Astrocyte of the cerebellum (primary cell): Measurements from ENCODE around the gene WFS1.

Source experiments
- DNase-seq: peaks from one replicate; pipeline ENCODE4 v3.0.0-alpha.2; 2011; ENCODE audit warnings: low read depth
- H3K4me3 ChIP-seq: 2 replicates; pipeline ENCODE4 v1.5.1; 2011; ENCODE audit warnings: mild to moderate bottlenecking, low read depth, low read length, moderate library complexity
- in situ Hi-C: cut with HindIII; loops from 2 replicates; pipeline ENCODE4 v1.10.0; 2017; ENCODE audit warnings: low sequenced_read_pairs
- TF ChIP-seq, protein P1 (sequence below): IDR thresholded peaks from 2 replicates; pipeline ENCODE4 v1.5.1; 2012; ENCODE audit warnings: low read length, low read depth, moderate library complexity, mild to moderate bottlenecking; ENCODE audit errors: missing control alignments

Gene WFS1

DNA sequence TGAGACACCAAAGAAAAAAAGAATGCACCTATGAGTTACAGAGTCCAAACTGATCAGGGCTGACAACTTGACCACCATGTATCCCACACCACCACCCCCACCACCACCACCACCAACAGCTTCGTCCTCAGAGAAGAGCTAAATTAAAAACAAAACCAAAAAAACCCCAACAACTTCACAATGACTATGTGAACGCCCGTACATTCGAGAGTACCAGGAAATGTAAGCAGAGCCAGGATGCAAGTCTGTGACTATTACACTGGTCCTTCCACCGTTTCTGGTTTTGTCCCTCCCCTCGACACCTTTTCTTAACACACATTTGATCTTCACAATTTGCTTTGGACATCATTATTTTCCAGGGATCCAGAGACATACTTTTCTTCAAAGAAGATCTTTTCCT is 51.0 kb downstream of the WFS1 start:
- no peak for DNase-seq
- TF ChIP-seq, protein P1, sequence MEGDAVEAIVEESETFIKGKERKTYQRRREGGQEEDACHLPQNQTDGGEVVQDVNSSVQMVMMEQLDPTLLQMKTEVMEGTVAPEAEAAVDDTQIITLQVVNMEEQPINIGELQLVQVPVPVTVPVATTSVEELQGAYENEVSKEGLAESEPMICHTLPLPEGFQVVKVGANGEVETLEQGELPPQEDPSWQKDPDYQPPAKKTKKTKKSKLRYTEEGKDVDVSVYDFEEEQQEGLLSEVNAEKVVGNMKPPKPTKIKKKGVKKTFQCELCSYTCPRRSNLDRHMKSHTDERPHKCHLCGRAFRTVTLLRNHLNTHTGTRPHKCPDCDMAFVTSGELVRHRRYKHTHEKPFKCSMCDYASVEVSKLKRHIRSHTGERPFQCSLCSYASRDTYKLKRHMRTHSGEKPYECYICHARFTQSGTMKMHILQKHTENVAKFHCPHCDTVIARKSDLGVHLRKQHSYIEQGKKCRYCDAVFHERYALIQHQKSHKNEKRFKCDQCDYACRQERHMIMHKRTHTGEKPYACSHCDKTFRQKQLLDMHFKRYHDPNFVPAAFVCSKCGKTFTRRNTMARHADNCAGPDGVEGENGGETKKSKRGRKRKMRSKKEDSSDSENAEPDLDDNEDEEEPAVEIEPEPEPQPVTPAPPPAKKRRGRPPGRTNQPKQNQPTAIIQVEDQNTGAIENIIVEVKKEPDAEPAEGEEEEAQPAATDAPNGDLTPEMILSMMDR = no peak
- no peak overlapping the region for H3K4me3 ChIP-seq
- in situ Hi-C loops = no loop called here

DNA sequence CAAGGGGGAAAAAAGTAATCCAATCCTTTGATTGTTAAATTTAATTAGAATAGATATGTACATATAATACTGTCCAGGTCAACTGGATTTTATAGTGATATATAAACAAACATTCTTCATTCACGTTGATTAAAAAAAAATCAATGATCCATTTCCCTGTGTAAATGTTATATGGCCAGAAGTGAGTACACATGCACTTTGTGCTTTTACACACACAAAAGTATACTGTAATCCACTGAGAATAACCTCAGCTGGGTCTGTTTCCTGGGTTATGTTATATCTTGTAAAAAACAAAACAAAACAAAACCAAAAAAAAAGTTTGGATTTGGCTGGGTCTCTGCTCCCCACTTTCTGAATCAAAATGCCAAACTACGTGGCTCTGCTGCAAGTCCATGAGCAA is 51.7 kb downstream of the WFS1 start:
- in situ Hi-C loops = no loop called here
- no peak for DNase-seq
- H3K4me3 ChIP-seq = no peak overlapping the region
- TF ChIP-seq, protein P1 = no peak

DNA sequence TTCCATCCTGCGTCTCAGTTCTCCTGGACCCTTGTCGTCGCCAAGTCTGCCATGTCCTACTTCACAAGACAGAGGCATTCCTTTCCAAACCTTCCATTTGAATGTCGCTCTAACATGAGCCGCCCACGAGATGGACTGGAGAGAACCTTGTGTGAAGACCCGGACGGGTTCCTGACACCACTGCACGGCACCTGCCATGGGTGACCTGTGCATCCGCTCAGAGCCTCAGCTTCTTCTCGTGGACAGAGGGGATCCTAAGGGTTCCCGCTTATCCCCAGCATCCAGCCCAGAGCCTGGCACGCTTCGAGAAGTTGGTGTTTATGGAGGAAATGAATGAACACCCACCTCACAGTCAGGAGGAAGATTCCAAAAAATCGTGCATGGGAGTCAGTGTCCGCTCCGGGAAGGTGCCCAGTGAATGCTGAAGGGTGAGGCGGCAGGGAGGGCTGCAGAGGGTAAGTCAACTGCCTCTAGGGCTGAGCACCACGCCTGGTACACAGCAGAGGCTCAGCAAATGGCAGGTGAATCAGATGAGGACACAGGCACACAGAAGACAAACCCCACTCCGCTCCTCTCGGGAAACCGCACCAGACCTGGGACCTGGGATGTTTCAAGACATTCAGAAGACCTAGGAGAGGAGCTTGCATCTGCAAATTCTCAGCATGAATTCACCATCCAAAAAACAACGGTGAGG is 52.6 kb downstream of the WFS1 start:
- TF ChIP-seq, protein P1 = no peak
- no peak overlapping the region for H3K4me3 ChIP-seq
- no peak for DNase-seq
- in situ Hi-C loops = no loop called here

DNA sequence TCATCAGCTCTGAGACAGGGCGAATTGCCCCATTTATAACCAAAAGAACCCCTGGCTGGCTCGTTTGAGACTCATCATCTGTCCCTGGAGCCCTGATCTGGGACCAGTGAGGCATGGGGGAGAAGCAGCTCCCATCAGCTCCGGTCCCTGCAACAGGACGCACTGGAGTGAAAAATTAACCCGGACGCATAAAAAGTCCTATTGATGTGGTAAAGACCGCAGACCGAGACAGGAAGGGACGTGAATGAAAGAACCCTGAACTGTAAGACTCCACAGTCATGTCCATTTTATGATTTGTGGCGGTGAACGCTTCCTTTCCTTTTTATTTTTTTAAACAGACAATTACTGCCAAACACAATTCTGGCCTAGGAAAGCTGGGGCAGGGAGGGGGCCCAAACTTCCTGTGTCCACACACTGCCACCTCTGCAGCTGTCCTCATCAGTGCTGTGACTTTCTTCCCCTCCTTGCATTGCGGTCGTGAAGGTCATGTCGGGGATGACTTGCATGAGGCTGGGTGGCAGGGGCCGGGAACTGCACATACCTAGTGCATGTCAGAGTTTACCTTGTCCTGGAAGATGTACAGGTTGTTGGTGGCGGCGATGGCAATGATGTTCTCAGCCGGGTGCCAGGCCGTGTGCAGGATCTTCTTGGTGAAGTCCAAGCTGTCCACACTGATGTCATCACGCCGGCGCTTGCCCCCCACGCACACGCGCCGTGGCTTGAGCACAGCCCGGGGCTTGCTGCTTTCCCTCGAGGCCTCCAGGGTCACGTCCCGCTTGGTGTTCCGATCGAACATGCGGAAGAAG is 53.3 kb downstream of the WFS1 start:
- no peak overlapping the region for H3K4me3 ChIP-seq
- in situ Hi-C loops = no loop called here
- no peak for DNase-seq
- TF ChIP-seq, protein P1 = no peak

DNA sequence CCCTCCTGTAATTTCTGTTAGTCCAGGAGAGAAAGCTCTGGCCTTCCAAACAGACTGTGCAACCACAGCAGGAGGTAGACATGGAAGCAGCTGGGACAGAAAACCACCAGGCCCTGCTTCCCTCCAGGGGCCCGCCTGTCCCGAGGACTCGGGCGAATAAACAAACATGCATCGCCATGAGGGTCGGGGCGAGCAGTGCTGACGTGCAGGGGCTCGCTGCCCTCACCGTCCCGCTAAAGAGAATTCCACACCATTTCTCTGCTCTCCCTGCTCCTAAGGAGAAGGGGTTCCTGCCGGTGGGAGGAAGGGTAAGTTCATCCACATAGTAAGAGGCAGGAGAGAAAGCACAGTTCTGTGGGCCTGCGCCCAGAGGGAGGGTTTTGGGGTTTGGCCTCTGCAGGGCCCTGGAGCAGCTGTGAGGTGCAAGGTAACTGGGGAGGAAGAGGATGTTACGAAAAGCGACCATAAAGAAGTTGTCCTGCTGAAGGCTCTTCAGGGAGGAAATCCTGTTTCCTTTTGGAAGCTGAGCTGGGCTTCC is 54.9 kb downstream of the WFS1 start:
- in situ Hi-C loops = no loop called here
- DNase-seq = no peak
- H3K4me3 ChIP-seq = no peak overlapping the region
- TF ChIP-seq, protein P1 = no peak

DNA sequence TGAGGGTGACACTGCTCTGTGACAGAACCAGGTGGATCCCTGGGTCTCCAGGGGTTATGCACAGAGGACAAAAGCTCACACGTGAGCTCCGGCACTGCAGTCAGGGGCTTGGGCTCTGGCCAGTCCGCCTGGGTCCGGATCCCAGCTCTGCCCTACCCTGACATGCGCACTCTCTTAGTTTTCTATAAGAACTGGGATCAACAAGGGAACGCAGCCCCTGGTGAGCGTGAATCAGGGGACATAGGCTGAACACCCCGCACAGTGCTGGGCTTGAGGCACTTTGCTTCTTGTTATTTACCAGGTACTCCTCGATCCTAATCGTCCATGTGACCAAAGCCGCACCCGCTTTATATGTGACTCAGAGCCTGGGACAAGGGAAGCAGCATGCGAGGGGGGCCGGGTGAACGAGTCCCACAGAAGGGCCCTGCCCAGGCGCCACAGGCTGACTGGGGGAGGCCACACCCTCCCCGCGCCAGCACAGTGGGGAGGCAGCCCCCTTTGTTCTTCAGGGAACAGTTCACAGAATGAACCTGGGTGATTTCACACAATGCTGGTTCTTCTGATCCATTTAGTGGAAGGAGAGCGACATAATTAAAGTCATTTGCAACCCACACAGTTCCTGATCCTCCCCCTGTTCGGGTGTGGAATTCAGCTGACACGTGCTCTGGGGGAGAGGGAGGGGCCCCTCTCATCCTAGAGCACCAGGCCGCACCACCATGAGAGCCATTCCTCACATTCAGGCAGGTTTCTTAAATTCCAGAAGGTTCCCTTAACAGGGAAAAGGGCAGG is 55.5 kb downstream of the WFS1 start:
- in situ Hi-C loops = no loop called here

More for the DNA sequence above, 55.5 kb downstream of the WFS1 start:
- no peak overlapping the region for H3K4me3 ChIP-seq
- no peak for DNase-seq
- TF ChIP-seq, protein P1 = no peak
